Liver (tissue), 3 donors: Measurements from ENCODE around the gene CHSY1.

ENCODE experiments used
- EGR1 ChIP-seq, 2 donors: IDR thresholded peaks; 2 replicates each; pipeline ENCODE4 v1.6.1; 2016 to 2018; ENCODE audit warnings: antibody characterized with exemption in 2 of 2, low read depth in 2 of 2
- FOXA1 ChIP-seq: IDR thresholded peaks from 2 replicates; pipeline ENCODE4 v1.6.1; 2016; ENCODE audit warnings: antibody characterized with exemption
- GABPA ChIP-seq, 2 donors: IDR thresholded peaks in 1 of 2; conservative IDR thresholded peaks in 1 of 2; 2 replicates each; pipeline ENCODE4 v1.6.1; 2016; ENCODE audit warnings: antibody characterized with exemption in 2 of 2, mild to moderate bottlenecking in 1 of 2, moderate library complexity in 1 of 2
- HNF4A ChIP-seq, 2 donors: conservative IDR thresholded peaks; 2 replicates each; pipeline ENCODE4 v1.6.1; 2016; ENCODE audit warnings: antibody characterized with exemption in 2 of 2, mild to moderate bottlenecking in 2 of 2
- HNF4G ChIP-seq: IDR thresholded peaks from 2 replicates; pipeline ENCODE4 v1.6.1; 2016; ENCODE audit warnings: antibody characterized with exemption
- NR2F2 ChIP-seq: IDR thresholded peaks from 2 replicates; pipeline ENCODE4 v1.6.1; 2016; ENCODE audit warnings: antibody characterized with exemption
- RAD21 ChIP-seq, 2 donors: IDR thresholded peaks; 2 replicates each; pipeline ENCODE4 v1.6.1; 2016; ENCODE audit warnings: antibody characterized with exemption in 2 of 2, mild to moderate bottlenecking in 2 of 2
- TAF1 ChIP-seq: conservative IDR thresholded peaks from 2 replicates; pipeline ENCODE4 v1.6.1; 2016; ENCODE audit warnings: antibody characterized with exemption, mild to moderate bottlenecking
- YY1 ChIP-seq: IDR thresholded peaks from 2 replicates; pipeline ENCODE4 v1.6.1; 2016; ENCODE audit warnings: antibody characterized with exemption, mild to moderate bottlenecking
- TF ChIP-seq, protein P1 (sequence below): fragments of 150-350 bp; IDR thresholded peaks from 2 replicates; pipeline ENCODE4 v1.5.1; 2017; ENCODE audit warnings: improper control_type of control experiment, low read depth, low read length; ENCODE audit not compliant: missing input control
- TF ChIP-seq, protein P2 (sequence below): IDR thresholded peaks from 2 replicates; pipeline ENCODE4 v1.6.1; 2016; ENCODE audit warnings: antibody characterized with exemption
- TF ChIP-seq, protein P3 (sequence below): IDR thresholded peaks from 2 replicates; pipeline ENCODE4 v1.6.1; 2016; ENCODE audit warnings: antibody characterized with exemption
- TF ChIP-seq, protein P4 (sequence below): IDR thresholded peaks from 2 replicates; pipeline ENCODE4 v1.6.1; 2016; ENCODE audit warnings: antibody characterized with exemption
- TF ChIP-seq, protein P5 (sequence below): IDR thresholded peaks from 2 replicates; pipeline ENCODE4 v1.6.1; 2016; ENCODE audit warnings: antibody characterized with exemption, mild to moderate bottlenecking
- donor health status: healthy.
- donor health status: healthy.

DNA sequence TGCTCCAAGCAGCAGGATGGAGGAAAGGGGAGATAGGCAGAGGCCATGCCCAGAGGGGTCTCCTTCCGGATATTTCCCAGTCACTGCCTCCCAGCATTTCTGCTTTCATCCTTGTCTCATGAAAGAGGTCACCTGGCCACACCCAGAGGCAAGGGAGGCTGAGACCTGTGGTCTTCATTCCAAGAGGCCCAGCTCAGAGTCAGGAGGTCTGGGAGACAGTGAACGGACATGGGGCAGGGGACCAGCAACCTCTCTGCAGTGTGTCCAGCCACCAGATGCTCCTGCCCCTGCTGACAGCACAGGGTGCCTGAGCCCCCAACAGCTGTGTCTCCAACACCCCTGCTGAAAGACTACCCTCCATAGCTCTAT is 111.2 kb downstream of the CHSY1 start:
- TF ChIP-seq, protein P1, sequence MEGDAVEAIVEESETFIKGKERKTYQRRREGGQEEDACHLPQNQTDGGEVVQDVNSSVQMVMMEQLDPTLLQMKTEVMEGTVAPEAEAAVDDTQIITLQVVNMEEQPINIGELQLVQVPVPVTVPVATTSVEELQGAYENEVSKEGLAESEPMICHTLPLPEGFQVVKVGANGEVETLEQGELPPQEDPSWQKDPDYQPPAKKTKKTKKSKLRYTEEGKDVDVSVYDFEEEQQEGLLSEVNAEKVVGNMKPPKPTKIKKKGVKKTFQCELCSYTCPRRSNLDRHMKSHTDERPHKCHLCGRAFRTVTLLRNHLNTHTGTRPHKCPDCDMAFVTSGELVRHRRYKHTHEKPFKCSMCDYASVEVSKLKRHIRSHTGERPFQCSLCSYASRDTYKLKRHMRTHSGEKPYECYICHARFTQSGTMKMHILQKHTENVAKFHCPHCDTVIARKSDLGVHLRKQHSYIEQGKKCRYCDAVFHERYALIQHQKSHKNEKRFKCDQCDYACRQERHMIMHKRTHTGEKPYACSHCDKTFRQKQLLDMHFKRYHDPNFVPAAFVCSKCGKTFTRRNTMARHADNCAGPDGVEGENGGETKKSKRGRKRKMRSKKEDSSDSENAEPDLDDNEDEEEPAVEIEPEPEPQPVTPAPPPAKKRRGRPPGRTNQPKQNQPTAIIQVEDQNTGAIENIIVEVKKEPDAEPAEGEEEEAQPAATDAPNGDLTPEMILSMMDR: no peak
- TF ChIP-seq NR2F2: no peak
- TF ChIP-seq, protein P2, sequence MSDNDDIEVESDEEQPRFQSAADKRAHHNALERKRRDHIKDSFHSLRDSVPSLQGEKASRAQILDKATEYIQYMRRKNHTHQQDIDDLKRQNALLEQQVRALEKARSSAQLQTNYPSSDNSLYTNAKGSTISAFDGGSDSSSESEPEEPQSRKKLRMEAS: no peak
- no peak for TF ChIP-seq GABPA (IDR thresholded peaks at IDR 0.05 in 1 of 2, conservative IDR thresholded peaks at IDR 0.05 in 1 of 2)
- no peak for TF ChIP-seq EGR1 (IDR thresholded peaks at IDR 0.05; ENCODE audit: low read depth in 2 of 2)
- TF ChIP-seq, protein P3, sequence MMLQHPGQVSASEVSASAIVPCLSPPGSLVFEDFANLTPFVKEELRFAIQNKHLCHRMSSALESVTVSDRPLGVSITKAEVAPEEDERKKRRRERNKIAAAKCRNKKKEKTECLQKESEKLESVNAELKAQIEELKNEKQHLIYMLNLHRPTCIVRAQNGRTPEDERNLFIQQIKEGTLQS: no peak
- no peak for TF ChIP-seq HNF4A (conservative IDR thresholded peaks at IDR 0.05)
- no peak for TF ChIP-seq YY1
- TF ChIP-seq FOXA1: no peak
- TF ChIP-seq, protein P4, sequence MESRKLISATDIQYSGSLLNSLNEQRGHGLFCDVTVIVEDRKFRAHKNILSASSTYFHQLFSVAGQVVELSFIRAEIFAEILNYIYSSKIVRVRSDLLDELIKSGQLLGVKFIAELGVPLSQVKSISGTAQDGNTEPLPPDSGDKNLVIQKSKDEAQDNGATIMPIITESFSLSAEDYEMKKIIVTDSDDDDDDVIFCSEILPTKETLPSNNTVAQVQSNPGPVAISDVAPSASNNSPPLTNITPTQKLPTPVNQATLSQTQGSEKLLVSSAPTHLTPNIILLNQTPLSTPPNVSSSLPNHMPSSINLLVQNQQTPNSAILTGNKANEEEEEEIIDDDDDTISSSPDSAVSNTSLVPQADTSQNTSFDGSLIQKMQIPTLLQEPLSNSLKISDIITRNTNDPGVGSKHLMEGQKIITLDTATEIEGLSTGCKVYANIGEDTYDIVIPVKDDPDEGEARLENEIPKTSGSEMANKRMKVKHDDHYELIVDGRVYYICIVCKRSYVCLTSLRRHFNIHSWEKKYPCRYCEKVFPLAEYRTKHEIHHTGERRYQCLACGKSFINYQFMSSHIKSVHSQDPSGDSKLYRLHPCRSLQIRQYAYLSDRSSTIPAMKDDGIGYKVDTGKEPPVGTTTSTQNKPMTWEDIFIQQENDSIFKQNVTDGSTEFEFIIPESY: no peak
- no peak for TF ChIP-seq RAD21 (IDR thresholded peaks at IDR 0.05)
- TF ChIP-seq, protein P5, sequence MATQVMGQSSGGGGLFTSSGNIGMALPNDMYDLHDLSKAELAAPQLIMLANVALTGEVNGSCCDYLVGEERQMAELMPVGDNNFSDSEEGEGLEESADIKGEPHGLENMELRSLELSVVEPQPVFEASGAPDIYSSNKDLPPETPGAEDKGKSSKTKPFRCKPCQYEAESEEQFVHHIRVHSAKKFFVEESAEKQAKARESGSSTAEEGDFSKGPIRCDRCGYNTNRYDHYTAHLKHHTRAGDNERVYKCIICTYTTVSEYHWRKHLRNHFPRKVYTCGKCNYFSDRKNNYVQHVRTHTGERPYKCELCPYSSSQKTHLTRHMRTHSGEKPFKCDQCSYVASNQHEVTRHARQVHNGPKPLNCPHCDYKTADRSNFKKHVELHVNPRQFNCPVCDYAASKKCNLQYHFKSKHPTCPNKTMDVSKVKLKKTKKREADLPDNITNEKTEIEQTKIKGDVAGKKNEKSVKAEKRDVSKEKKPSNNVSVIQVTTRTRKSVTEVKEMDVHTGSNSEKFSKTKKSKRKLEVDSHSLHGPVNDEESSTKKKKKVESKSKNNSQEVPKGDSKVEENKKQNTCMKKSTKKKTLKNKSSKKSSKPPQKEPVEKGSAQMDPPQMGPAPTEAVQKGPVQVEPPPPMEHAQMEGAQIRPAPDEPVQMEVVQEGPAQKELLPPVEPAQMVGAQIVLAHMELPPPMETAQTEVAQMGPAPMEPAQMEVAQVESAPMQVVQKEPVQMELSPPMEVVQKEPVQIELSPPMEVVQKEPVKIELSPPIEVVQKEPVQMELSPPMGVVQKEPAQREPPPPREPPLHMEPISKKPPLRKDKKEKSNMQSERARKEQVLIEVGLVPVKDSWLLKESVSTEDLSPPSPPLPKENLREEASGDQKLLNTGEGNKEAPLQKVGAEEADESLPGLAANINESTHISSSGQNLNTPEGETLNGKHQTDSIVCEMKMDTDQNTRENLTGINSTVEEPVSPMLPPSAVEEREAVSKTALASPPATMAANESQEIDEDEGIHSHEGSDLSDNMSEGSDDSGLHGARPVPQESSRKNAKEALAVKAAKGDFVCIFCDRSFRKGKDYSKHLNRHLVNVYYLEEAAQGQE: no peak
- TF ChIP-seq HNF4G: no peak
- no peak for TF ChIP-seq TAF1
